GM23248 (cell line): Measurements from ENCODE around the gene GJA1.

Experiments
- EZH2 ChIP-seq: fragments of 200-600 bp; sonication (generic); IDR thresholded peaks from 2 replicates; pipeline ENCODE4 v1.6.1; 2018; ENCODE audit warnings: antibody characterized with exemption, mild to moderate bottlenecking; ENCODE audit not compliant: insufficient read depth, poor library complexity, severe bottlenecking
- EZH2phosphoT487 ChIP-seq: fragments of 200-600 bp; sonication (generic); IDR thresholded peaks from 2 replicates; pipeline ENCODE4 v1.6.1; 2018; ENCODE audit warnings: antibody characterized with exemption, moderate library complexity, mild to moderate bottlenecking, low read depth; ENCODE audit not compliant: insufficient read depth

- TF ChIP-seq EZH2phosphoT487 (no peak), EZH2 (no peak)
These were observed 41.5 kb upstream of the GJA1 start for GRCh38 chr6:121393731-121394505.
